HG03565 (cell line): ENCODE data around the gene RAI1.

Source experiments
- ATAC-seq: cut with Tn5 transposase; IDR thresholded peaks from one replicate; pipeline ENCODE4 v1.9.1; 2021; ENCODE audit warnings: mild to moderate bottlenecking, moderate library complexity; ENCODE audit not compliant: unreplicated experiment

RAI1 gene

DNA sequence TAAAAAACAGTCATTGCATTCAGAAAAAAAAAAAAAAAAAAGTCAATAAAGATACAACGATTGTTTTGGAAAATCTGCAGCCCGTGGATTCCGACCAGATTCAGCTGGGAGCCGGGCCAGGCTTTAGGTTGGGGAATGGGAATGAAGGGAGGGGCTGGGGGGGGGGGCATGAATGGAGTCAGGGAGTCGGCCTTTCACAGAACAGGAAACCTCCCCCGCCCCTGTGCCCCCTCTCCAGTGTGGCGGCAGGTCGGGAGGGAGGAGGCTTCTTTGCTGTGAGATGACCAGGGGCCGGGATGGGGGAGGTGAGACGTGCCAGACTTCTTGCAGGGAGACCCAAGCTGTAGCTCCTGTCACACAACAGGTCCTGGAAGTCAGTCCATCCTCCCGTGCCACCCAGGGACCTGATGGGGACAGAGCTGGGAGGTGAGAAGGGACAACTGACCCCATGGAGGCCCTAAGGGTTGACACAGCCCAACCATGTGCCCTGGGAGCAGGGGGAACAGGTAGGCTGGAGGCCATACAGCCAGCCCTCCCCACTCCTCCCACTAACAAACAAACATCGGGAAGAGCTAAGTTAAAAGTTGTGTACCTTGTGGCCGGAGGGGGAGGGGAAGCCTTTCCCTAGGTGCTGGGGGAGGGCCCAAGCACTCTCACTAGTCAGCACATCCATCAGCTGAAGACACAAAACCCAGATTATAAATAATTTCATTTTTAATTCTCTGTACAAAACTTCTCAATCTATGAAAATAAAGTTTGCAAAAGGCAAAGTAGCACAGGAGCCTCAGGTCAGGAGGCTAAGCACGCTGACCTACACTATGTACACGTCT is 130.3 kb downstream of the RAI1 start:
- ATAC-seq: no peak

GRCh38 chr17:17812211-17813054 is 131.2 kb downstream of the RAI1 start:
- no peak for ATAC-seq

GRCh38 chr17:17813055-17813724 is 131.9 kb downstream of the RAI1 start:
- no peak for ATAC-seq

- ATAC-seq: no peak
These were observed 132.5 kb downstream of the RAI1 start for GRCh38 chr17:17813725-17814095.

- ATAC-seq: no peak
These were observed 133.2 kb downstream of the RAI1 start for GRCh38 chr17:17814162-17815061.

DNA sequence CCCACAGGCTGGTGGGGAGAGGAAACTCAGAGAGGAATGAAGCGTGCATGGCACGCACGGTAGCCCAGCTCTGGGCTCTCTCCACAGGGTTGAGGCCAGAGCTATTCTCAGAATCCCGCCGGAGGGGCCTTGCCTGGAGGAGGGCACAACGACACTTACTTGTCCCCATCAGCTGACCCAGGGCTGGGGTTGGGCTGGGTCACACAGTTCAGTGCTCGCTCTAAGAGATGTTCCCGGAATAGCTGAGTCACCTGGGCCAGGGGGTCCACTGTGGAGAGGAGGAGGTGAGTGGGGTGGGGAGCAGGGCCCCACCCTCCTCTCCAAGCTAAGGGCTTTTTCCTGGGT is 133.8 kb downstream of the RAI1 start:
- no peak for ATAC-seq

- no peak for ATAC-seq
These were observed 134.4 kb downstream of the RAI1 start for GRCh38 chr17:17815436-17816200.

GRCh38 chr17:17816240-17816814 is 135.1 kb downstream of the RAI1 start:
- ATAC-seq: no peak

DNA sequence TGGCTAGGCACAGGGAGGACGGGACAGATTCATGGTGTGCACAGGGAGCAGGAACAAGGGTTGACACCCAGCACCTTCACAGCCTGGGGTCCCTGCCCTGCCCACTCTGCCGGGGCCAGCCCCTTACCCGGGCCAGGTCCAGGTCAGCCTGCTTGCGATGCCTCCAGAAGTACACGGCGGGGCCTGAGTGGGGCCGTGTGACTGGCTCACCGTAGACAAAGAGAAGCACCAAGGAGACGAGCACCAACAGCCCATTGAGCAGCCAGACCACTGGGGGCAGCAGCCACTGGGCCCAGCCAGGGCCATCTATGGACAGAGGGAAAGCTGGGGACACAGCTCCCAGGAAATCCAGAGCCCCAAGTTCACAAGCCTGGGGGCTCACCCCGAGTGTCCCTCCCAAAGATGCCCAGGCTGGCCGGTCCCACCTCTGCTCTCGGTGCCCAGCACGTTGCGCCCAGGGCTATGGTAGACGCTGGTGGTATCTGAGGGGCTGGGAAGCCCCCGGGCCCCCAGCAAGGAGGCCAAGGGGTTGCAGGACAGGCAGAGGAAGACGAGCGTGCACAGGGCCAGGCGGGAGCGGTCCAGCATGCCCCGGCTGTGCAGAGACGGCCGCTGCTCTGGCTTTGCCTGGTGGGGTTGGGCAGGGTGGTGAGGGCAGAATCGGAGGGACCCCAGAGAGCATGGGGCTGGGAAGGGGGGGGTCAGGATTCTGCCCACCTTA is 135.7 kb downstream of the RAI1 start:
- no peak for ATAC-seq

DNA sequence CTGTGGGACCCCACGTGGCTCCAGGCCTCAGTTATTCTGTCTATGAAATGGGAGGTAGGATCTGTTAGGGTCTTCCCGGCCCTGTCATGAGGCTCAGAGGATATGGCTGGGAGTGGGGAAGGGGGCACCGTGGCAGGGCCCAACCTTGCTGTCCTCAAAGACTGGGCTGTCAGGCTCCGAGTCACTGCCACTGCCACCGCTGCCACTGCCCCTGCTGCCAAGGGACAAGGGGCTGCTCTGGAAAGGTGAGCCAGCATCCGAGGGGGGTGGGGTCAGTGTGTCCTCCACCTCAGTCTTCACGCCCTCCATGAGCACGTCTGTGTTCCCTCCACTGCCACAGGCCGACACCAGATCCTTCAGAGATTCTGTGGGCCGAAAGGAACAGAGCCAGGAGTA is 136.3 kb downstream of the RAI1 start:
- no peak for ATAC-seq

- ATAC-seq: no peak
These were observed 136.8 kb downstream of the RAI1 start for GRCh38 chr17:17818088-17818526.

DNA sequence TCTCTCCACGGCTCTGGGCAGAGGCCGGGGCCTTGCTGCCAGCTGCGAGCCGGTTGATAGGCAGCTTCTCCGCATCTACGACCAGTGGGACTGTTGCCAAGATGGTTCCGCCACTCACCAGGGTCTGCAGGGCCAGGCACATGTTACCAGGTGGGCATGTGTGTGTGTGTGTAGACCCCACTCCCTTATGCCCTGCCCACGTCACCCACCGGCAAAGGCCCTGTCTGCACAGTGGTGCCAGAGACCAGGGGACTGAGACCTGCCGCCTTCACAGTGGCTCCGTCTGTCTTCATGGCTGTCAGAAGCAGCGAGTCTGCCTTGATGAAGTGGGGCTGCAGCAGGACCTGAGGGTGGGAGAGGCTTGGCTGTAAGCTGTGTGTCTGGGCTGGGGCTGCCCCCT is 137.9 kb downstream of the RAI1 start:
- no peak for ATAC-seq

DNA sequence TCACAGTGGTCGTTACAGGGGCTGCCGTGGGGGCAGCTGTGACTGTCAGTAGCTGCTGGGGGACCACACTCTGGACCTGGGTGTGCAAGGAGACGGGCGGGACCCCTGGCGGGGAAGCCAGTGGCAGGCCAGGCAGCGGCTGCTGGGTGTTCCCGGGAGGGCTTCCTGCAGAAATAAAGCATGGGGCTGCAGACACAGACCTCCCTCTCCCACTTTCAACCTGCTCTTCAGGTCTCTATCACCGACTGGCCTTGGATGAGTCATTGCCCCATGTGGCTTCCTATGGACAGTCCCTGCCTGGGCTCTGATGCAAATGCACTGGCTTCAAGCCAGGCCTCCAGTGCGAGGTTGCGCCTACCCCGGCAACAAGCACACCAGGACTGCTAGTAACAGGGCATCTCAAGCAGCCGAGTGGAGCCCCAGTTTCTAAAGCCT is 138.3 kb downstream of the RAI1 start:
- peak; percentile 58 for ATAC-seq

GRCh38 chr17:17820046-17820445 is 138.8 kb downstream of the RAI1 start:
- no peak for ATAC-seq

DNA sequence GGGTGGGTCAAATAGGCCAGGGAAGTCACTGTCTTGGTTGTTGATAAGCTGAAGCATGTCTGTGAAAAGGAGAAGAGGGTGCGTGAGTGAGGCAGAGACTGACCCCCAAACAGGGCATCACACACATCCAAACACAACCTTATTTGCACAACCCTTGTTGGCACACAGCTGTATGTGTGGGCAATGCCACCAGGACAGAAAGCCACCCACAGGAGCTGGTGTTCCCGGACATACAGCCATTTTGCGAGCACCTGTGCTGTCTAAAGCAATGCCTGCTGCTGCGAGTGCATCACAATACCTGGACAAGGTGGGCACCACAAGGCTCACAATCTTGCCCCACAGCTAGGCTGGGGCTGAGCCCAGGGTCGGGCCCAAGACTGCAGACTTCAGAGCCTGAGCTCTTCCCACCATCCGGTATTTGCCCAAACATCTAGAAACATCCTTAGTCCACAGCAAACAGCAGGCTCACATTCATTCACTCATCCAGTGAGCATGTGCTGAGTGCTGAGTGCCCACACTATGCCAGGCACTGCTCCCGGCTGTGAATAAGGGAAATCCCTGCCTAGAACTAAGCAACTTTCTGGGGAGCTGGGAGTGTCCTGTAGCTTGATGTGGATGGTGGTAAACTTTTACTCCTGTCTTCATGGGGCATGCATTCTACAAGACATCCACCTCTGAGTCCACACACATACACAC is 139.4 kb downstream of the RAI1 start:
- no peak for ATAC-seq

DNA sequence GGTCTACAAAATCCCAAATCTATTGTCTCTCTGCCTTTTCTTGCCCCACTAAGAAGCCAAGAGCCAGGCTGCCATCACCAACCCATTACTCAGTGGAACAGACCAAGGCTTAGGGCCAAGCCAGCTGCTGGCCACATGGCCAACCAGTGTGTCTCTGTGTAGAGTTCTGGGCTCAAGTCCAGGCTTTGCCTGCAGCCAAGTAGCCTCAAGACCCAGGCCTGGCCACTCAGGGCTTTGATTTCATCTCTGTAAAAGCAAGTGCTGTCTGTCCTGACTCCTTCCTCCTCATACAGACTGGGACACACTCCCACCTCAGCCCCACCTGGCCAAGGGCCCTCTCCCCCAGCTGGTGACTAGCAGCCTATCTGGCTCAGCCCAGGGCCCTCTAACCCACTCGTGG is 140.9 kb downstream of the RAI1 start:
- no peak for ATAC-seq

DNA sequence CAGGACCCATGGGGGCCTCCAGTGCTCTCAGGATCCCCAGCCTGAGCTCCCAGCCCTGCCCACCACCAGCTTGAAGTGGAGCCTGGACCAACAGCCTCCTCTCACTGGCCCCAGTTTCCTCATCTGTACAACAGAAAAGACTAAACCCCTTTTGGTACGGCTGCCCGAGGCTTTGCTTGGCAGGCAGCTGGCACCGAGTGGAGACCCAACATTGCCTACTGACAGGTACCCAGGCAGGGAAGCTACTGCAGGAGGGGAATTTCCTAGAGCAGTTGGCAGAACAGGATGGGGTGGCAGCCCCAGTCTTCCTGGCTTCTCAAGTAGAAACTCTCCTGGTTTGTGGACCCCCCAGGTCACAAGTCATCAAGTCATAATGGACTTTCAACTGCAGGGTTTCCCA is 141.4 kb downstream of the RAI1 start:
- ATAC-seq: no peak

DNA sequence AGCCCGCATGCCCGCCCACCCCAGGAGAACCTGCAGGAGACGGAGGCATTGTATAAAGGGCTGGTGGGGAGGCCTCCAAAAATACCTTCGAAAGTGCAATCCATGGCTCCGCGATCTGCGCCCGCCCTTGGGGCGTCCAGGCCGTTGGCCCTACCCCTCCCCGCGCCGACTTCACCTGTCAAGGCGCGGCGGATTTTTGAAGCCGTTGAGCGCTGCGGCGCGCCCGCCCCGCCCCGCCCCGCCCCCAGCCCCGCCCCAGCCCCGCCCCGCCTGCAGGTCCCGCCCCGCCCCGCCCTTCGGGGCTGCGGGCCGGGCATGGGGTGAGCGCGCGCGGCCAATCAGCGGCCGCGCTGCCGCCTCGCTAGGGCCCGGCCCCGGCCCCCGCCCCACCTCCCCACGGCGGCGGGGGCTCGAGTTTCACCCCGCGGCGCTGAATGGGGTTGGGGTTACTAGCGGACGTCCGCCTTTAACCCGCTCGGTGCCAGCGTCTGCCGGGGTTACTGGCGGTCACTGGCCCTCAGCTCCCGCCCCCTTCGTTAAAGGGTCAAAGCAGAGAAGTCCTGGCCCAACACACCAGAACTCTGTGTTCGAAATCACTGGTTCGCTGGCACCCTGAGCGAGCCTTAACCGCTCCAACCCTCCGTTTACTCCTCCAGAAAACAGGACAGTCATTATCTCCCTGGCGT is 142.3 kb downstream of the RAI1 start:
- peak; percentile 56 for ATAC-seq
